A673 (cell line): Measurements from ENCODE around the gene SERP2. TPM values are rescaled to one million over a fixed set of nuclear protein-coding genes. Genes with fewer than 3 reads are reported as not detected.

ENCODE experiments used
- BruUV-seq: library from RNA; stranded (reverse); fragments of 400-500 nt; replicated peaks from 2 replicates; lab custom pipeline; 2021; lab: Mats Ljungman, UMichigan
- CTCF ChIA-PET: fragments of 300-600 bp; sonication (Branson Sonifier 250); formaldehyde crosslinking; loops from one replicate; lab custom pipeline; 2022; ENCODE audit warnings: antibody characterized with exemption; lab: Charles Lee
- POLR2A ChIA-PET: fragments of 300-600 bp; sonication (Branson Sonifier 250); formaldehyde crosslinking; loops from one replicate; lab custom pipeline; 2022; ENCODE audit warnings: antibody characterized with exemption; ENCODE audit not compliant: low non-redundant PET; lab: Charles Lee
- DNase-seq: peaks from one replicate; pipeline ENCODE4 v3.0.0-alpha.2; 2015; ENCODE audit warnings: low spot score
- H3K27ac ChIP-seq: fragments of 200-600 bp; sonication (generic); 2 replicates; pipeline ENCODE4 v1.5.1; 2016; ENCODE audit warnings: mixed run types, low read depth, mild to moderate bottlenecking, mixed read lengths, antibody characterized with exemption, low read length; ENCODE audit not compliant: poor library complexity, severe bottlenecking
- H3K27me3 ChIP-seq: fragments of 200-600 bp; sonication (generic); replicated peaks from 2 replicates; pipeline ENCODE4 v1.6.1; 2017; ENCODE audit warnings: mixed run types, low read depth, mild to moderate bottlenecking, mixed read lengths, antibody characterized with exemption, low read length; ENCODE audit not compliant: insufficient read depth, poor library complexity
- H3K36me3 ChIP-seq: fragments of 200-600 bp; sonication (generic); 2 replicates; pipeline ENCODE4 v1.6.1; 2016; ENCODE audit warnings: mixed run types, mild to moderate bottlenecking, mixed read lengths, antibody characterized with exemption, low read length; ENCODE audit not compliant: insufficient read depth, poor library complexity, severe bottlenecking
- H3K4me1 ChIP-seq: fragments of 200-600 bp; sonication (generic); 2 replicates; pipeline ENCODE4 v1.6.1; 2017; ENCODE audit warnings: mixed run types, mild to moderate bottlenecking, mixed read lengths, antibody characterized with exemption, low read length; ENCODE audit not compliant: insufficient read depth, poor library complexity, severe bottlenecking
- H3K4me3 ChIP-seq: fragments of 200-600 bp; sonication (generic); 2 replicates; pipeline ENCODE4 v1.5.1; 2016; ENCODE audit warnings: low read depth, mixed run types, mild to moderate bottlenecking, mixed read lengths, low read length; ENCODE audit not compliant: poor library complexity, severe bottlenecking
- H3K9me3 ChIP-seq: fragments of 200-600 bp; sonication (generic); 2 replicates; pipeline ENCODE4 v1.6.1; 2016; ENCODE audit warnings: mixed run types, low read depth, mild to moderate bottlenecking, mixed read lengths, antibody characterized with exemption, low read length; ENCODE audit not compliant: poor library complexity, severe bottlenecking
- CTCF ChIP-seq: fragments of 300-800, 200-600 bp; sonication (generic); conservative IDR thresholded peaks from 2 replicates; pipeline ENCODE4 v1.5.1; 2017; ENCODE audit warnings: low read depth, mild to moderate bottlenecking, antibody characterized with exemption, low read length, moderate library complexity, mixed read lengths
- EZH2 ChIP-seq: fragments of 200-600 bp; sonication (generic); IDR thresholded peaks from 2 replicates; pipeline ENCODE4 v1.6.1; 2017; ENCODE audit warnings: borderline replicate concordance, low read depth, mild to moderate bottlenecking, mixed read lengths, antibody characterized with exemption, low read length; ENCODE audit not compliant: poor library complexity, severe bottlenecking
- intact Hi-C: fragments of 100-400 bp; cut with micrococcal nuclease; formaldehyde crosslinking; loops from one replicate; pipeline ENCODE4 v1.10.0; 2022; ENCODE audit not compliant: unreplicated experiment
- total RNA-seq: library from RNA; stranded (reverse); gene quantifications from 2 replicates; pipeline ENCODE4 v1.2.3, GENCODE V29; 2021

SERP2 gene
- total RNA-seq, 1 experiment from 2014 or later: 0.69 TPM

- Histone ChIP-seq H3K4me3 (peak overlapping the region; percentile 69), H3K9me3 (no peaks in the 10 kb centered on the region), H3K27ac (peak overlapping the region; percentile 92), H3K4me1 (peaks cover 13% of the 10 kb centered on the region), H3K27me3 (no peaks in the 10 kb centered on the region), H3K36me3 (peaks cover 18% of the 10 kb centered on the region)
- ChIA-PET CTCF (no interaction called here), POLR2A (no interaction called here)
- intact Hi-C loops: no loop called here
- TF ChIP-seq EZH2 (no peak), CTCF (no peak)
- DNase-seq: no peak
- no TSS peak for BruUV-seq
Observed at GRCh38 chr13:44433863-44434765, 60.5 kb downstream of the SERP2 start.

- H3K27me3 ChIP-seq: no peaks in the 10 kb centered on the region
- CTCF ChIA-PET: interaction anchor here (0.6 kb wide), 1 partner anchor 508 kb away, joined by 5 read pairs; no protein-coding TSS in a partner anchor
- peak overlapping the region; percentile 69 for H3K4me3 ChIP-seq
- H3K4me1 ChIP-seq: peaks cover 13% of the 10 kb centered on the region
- intact Hi-C loops: loop anchor here (5.0 kb wide), 4 partner anchors 102 to 292 kb away; no protein-coding TSS in a partner anchor
- DNase-seq: no peak
- H3K36me3 ChIP-seq: peaks cover 18% of the 10 kb centered on the region
- no TSS peak for BruUV-seq
- H3K9me3 ChIP-seq: no peaks in the 10 kb centered on the region
- peak overlapping the region; percentile 92 for H3K27ac ChIP-seq
- TF ChIP-seq CTCF (no peak), EZH2 (no peak)
- POLR2A ChIA-PET: interaction anchor here (0.6 kb wide), 1 partner anchor 390 kb away, joined by 3 read pairs; no protein-coding TSS in a partner anchor
Observed at GRCh38 chr13:44434766-44435141, 61.1 kb downstream of the SERP2 start.

- H3K4me3 ChIP-seq: peak overlapping the region; percentile 69
- peaks cover 18% of the 10 kb centered on the region for H3K36me3 ChIP-seq
- POLR2A ChIA-PET: interaction anchor here (0.6 to 0.7 kb wide), 3 partner anchors 31 to 1791 kb away, joined by 3 to 26 read pairs (median 5); no protein-coding TSS in a partner anchor
- intact Hi-C loops: loop anchor here (5.0 kb wide), 4 partner anchors 103 to 293 kb away; no protein-coding TSS in a partner anchor
- CTCF ChIA-PET: interaction anchor here (0.6 to 0.7 kb wide), 2 partner anchors 101 to 509 kb away, joined by 5 to 20 read pairs; no protein-coding TSS in a partner anchor
- TSS peak; percentile 97 for BruUV-seq
- peak; percentile 99 for DNase-seq
- TF ChIP-seq EZH2 (no peak), CTCF (no peak)
- H3K27ac ChIP-seq: peak overlapping the region; percentile 92
- H3K4me1 ChIP-seq: peaks cover 13% of the 10 kb centered on the region
- no peaks in the 10 kb centered on the region for H3K27me3 ChIP-seq
- no peaks in the 10 kb centered on the region for H3K9me3 ChIP-seq
Observed at GRCh38 chr13:44435142-44435918, 61.7 kb downstream of the SERP2 start.
